Measurements from ENCODE around the gene HLA-DMB. TPM values are rescaled to one million over a fixed set of nuclear protein-coding genes. Genes with fewer than 3 reads are reported as not detected.
A peak's percentile ranks its signal among the peaks of the same experiment; 100 is the strongest.

The HLA-DMB gene
- total RNA-seq, 4 donors from 2014 or later = 16.9 to 29.4 (median 22.4) TPM

DNA sequence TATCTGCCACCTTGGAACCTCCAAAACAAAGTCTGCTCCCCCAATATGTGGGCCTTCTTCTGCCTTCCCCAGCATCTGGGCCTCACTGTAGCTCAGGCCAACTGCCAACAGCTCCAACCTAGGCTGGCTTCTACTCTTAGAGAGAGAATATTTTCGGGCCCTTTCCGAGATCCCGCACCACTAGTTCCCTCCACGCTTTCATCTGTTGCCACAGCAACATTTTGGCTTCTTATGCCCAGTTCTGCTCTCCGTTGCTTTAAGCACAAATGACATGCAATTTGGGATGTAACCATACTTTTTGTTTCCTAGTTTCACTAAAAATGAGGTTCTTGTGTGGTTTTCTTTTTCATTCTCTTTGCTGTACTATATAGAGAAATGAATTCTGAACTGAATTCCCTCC is 53.2 kb downstream of the HLA-DMB start:
- peak overlapping the region; percentile 39 to 58 for H3K27ac ChIP-seq
- intact Hi-C loops (cut with DNase I; ENCODE audit: low total_unique reads) = loop anchor here (10.0 kb wide), 1 partner anchor 47 kb away; no protein-coding TSS in a partner anchor

DNA sequence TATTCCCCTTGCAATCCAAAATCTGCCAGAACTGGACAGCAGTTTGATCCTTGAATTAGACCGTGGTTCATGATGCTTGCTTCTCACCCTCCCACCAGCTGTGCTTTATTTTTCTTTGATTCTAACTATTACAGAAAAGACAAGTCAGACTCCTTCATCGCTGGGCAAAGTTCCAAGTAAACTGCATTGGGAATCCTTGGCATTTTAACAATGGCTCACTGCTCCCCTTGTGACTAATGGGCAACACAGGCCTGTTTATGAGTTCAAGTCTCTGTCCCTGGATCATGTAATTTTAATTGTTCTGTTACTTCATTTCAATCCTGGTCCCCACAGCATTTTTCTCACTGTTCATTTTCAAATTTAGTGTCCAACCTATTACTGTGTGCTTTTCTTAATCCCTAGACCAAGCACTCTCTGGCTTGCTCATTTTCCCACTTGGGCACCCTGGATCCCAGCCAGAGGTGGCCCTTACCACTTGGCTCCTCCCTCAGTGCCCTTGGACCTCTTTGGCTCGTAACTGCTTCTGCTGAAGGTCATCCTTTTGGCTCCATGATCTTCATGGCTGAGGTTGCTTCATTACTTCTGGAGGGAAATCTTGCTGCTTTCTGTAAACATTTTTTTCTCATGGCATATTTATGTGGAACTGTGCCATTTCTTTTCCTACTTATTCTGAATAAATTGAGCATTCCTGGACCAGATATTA is 54.0 kb downstream of the HLA-DMB start:
- intact Hi-C loops (cut with DNase I; ENCODE audit: low total_unique reads) = loop anchor here (10.0 kb wide), 1 partner anchor 48 kb away; no protein-coding TSS in a partner anchor
- Histone ChIP-seq H3K9me3 (no peaks in the 10 kb centered on the region), H3K4me1 (peaks cover 0 to 7% of the 10 kb centered on the region in 2 donors), H3K4me3 (no peak overlapping the region), H3K27me3 (no peaks in the 10 kb centered on the region), H3K27ac (peak overlapping the region; percentile 39 to 58), H3K36me3 (no peaks in the 10 kb centered on the region)
- DNase-seq = peak in 1 of 2 donors; percentile 49
- TF ChIP-seq, protein P1, sequence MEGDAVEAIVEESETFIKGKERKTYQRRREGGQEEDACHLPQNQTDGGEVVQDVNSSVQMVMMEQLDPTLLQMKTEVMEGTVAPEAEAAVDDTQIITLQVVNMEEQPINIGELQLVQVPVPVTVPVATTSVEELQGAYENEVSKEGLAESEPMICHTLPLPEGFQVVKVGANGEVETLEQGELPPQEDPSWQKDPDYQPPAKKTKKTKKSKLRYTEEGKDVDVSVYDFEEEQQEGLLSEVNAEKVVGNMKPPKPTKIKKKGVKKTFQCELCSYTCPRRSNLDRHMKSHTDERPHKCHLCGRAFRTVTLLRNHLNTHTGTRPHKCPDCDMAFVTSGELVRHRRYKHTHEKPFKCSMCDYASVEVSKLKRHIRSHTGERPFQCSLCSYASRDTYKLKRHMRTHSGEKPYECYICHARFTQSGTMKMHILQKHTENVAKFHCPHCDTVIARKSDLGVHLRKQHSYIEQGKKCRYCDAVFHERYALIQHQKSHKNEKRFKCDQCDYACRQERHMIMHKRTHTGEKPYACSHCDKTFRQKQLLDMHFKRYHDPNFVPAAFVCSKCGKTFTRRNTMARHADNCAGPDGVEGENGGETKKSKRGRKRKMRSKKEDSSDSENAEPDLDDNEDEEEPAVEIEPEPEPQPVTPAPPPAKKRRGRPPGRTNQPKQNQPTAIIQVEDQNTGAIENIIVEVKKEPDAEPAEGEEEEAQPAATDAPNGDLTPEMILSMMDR (IDR thresholded peaks at IDR 0.05) = no peak
- no peak for TF ChIP-seq POLR2A (IDR thresholded peaks at IDR 0.05)

More for the DNA sequence above, 53.2 kb downstream of the HLA-DMB start:
- TF ChIP-seq, protein P1 (IDR thresholded peaks at IDR 0.05) = no peak
- H3K4me3 ChIP-seq = no peak overlapping the region
- DNase-seq = no peak
- no peaks in the 10 kb centered on the region for H3K27me3 ChIP-seq
- H3K4me1 ChIP-seq = peaks cover 0 to 7% of the 10 kb centered on the region in 2 donors
- H3K36me3 ChIP-seq = no peaks in the 10 kb centered on the region
- H3K9me3 ChIP-seq = no peaks in the 10 kb centered on the region

DNA sequence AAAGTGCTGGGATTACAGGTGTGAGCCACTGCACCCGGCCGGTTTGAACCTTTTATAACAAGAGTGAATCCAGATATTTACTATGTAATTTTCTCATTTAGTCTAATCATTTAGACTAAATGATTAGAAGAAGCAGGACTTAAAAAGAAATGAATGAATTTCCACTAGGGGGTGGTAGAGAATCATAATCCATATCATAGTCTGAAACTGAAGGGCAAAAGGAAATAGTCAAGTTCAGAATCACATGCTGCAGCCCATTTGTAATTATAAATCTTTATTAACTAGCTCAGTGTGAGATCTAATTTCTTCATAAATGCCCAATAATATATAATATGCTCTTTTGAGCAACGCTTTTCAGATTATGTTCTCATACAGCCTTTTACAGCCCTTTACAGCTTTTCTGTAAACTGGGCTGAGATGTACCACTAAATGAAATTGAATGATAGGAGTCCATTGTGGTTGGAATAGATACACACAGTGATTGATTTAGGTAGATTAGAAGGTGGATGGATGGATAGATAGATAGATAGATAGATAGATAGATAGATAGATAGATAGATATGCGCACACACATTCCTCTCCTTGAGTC is 55.0 kb downstream of the HLA-DMB start:
- TF ChIP-seq, protein P1 (IDR thresholded peaks at IDR 0.05) = peak; percentile 58 to 78 (median 76)
- no peak for TF ChIP-seq POLR2A (IDR thresholded peaks at IDR 0.05)
- no peak for DNase-seq
- intact Hi-C loops (cut with DNase I; ENCODE audit: low total_unique reads) = loop anchor here (10.0 kb wide), 1 partner anchor 49 kb away; no protein-coding TSS in a partner anchor
- no peaks in the 10 kb centered on the region for H3K27me3 ChIP-seq
- no peaks in the 10 kb centered on the region for H3K9me3 ChIP-seq
- H3K36me3 ChIP-seq = no peaks in the 10 kb centered on the region
- H3K4me3 ChIP-seq = no peak overlapping the region
- H3K4me1 ChIP-seq = peaks cover 0 to 7% of the 10 kb centered on the region in 2 donors
- H3K27ac ChIP-seq = no peak overlapping the region

Small RNAs within 50 kb of the gene (small RNA-seq; reads per million reads assigned to genes)
- gene HLA-Z = not detected

Other genes with a start within 250 kb of the HLA-DMB start
- gene HLA-DQA2, start 199.6 kb downstream of the HLA-DMB start, total RNA-seq = 1 to 10 TPM in 1 of 4 donors, not detected in 3; 4.4 TPM
- 1 to 10 TPM in 1 of 4 donors, under 1 TPM in 1, not detected in 2; 0.41 to 9.8 TPM for gene HLA-DQB2, start 177.5 kb downstream of the HLA-DMB start, total RNA-seq
- gene HLA-DOB, start 124.0 kb downstream of the HLA-DMB start, total RNA-seq = under 1 TPM in 2 of 4 donors, not detected in 2; 0.28 to 0.82 TPM
- 10 to 100 TPM in 2 of 4 donors, 1 to 10 TPM in 2; 3.0 to 42.4 (median 21.5) TPM for gene TAP2, start 102.3 kb downstream of the HLA-DMB start, total RNA-seq
- 10 to 100 TPM; 23.5 to 60.1 (median 27.2) TPM for gene PSMB8, start 97.0 kb downstream of the HLA-DMB start, total RNA-seq
- gene TAP1, start 87.3 kb downstream of the HLA-DMB start, total RNA-seq = 10 to 100 TPM; 18.2 to 62.2 (median 26.5) TPM
- 10 to 100 TPM; 14.0 to 50.7 (median 38.6) TPM for gene PSMB9, start 86.8 kb downstream of the HLA-DMB start, total RNA-seq
- 100 to 1,000 TPM in 1 of 4 donors, 10 to 100 TPM in 2, 1 to 10 TPM in 1; 6.6 to 134 (median 51.7) TPM for gene HLA-DMA, start 12.1 kb upstream of the HLA-DMB start, total RNA-seq
- 100 to 1,000 TPM in 2 of 4 donors, 10 to 100 TPM in 2; 42.5 to 202 (median 120) TPM for gene BRD2, start 27.6 kb upstream of the HLA-DMB start, total RNA-seq
- 10 to 100 TPM in 3 of 4 donors, 1 to 10 TPM in 1; 8.2 to 34.1 (median 18.4) TPM for gene HLA-DOA, start 68.6 kb upstream of the HLA-DMB start, total RNA-seq
- 100 to 1,000 TPM in 2 of 4 donors, 10 to 100 TPM in 2; 48.0 to 187 (median 135) TPM for gene HLA-DPA1, start 132.6 kb upstream of the HLA-DMB start, total RNA-seq
- 100 to 1,000 TPM in 1 of 4 donors, 10 to 100 TPM in 3; 19.8 to 108 (median 43.6) TPM for gene HLA-DPB1, start 135.0 kb upstream of the HLA-DMB start, total RNA-seq

Measured in uterus (tissue), 4 donors.